Muscle of arm (tissue), 12 donors: ENCODE data around the gene FBXO48. TPM values are rescaled to one million over a fixed set of nuclear protein-coding genes. Genes with fewer than 3 reads are reported as not detected.
"Not testable (repeated sequence)": the region's sequence is repeated elsewhere in the genome, so short reads cannot be mapped to it uniquely, and the experiment has no call there.

ENCODE experiments used
- DNase-seq: peaks from one replicate; pipeline ENCODE4 v3.0.0-alpha.2; 2013
- polyA plus RNA-seq, 12 donors: library from polyadenylated mRNA; unstranded; fragments of 120-200 nt; gene quantifications; one replicate each; pipeline ENCODE4 v1.2.1, GENCODE V29; 2013; ENCODE audit not compliant: insufficient read length in 12 of 12

Gene FBXO48
- polyA plus RNA-seq, 12 donors, result 1.3 to 2.7 (median 1.9) TPM; not detected in 2

DNA sequence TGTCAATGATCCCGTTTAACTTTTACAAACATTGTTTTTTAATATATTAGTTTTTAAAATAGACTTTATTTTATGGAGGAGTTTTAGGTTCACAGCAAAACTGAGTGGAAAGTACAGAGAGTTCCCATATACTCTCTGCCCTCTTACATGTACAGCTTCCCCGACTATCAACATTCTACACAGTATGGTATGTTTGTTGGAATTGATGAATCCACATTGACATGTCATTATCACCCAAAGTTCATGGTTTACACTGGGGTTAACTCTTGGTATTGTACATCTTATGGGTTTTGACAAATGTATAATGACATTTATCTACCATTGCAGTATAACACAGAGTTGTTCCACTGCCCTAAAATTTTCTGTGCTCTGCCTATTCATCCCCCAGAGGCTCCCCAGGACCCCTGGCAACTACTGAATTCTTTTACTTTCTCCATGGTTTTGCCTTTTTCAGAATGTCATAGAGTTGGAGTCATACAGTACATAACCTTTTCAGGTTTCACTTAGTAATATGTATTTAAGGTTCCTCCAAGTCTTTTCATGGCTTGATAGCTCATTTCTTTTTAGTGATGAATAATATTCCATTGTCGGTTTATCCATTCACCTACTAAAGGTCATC lies 5.8 kb upstream of the FBXO48 start:
- no peak for DNase-seq

- no peak for DNase-seq
These were observed 4.3 kb upstream of the FBXO48 start for GRCh38 chr2:68471385-68471784.

DNA sequence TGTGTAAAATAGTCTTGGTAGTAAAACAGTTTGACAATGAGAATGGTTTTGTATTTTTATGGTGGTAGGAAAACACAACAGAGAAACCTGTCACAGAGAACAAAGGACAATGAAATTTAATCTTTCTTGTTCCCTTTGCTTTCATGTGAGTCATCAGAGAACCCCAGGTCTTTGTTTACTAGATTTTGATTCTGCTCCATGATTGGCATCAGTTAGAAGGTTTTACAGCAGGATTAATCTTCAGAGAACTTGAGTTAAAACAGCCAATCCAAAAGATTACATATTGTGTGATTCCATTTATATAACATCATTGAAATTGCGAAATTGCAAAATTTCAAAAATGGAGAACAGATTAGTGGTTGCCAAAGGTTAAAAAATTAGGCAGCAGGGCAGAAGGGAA lies 2.8 kb upstream of the FBXO48 start:
- DNase-seq, result no peak

DNA sequence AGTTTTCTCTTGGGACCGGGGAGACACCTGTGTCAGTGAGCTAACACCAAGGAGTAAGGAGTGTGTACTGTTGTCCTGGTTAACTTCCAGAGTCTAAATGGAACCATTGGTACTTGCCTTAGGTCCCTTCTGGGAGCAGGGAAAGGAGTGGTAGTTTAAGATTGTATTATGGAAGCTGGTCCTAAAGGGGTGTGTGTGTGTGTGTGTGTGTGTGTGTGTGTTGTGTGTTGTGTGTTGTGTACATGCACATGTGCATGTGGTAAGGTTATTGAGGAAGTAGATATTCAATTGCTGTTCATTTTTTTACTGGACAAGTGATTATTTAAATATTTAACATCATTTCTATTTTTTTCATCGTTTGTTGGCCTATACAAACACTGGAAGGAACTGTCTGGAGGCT lies 1.7 kb upstream of the FBXO48 start:
- DNase-seq, result no peak

- no peak for DNase-seq
These were observed 367 bp downstream of the FBXO48 start for GRCh38 chr2:68466778-68467076.

GRCh38 chr2:68466361-68466777 lies 725 bp downstream of the FBXO48 start:
- DNase-seq, result peak; percentile 15

DNA sequence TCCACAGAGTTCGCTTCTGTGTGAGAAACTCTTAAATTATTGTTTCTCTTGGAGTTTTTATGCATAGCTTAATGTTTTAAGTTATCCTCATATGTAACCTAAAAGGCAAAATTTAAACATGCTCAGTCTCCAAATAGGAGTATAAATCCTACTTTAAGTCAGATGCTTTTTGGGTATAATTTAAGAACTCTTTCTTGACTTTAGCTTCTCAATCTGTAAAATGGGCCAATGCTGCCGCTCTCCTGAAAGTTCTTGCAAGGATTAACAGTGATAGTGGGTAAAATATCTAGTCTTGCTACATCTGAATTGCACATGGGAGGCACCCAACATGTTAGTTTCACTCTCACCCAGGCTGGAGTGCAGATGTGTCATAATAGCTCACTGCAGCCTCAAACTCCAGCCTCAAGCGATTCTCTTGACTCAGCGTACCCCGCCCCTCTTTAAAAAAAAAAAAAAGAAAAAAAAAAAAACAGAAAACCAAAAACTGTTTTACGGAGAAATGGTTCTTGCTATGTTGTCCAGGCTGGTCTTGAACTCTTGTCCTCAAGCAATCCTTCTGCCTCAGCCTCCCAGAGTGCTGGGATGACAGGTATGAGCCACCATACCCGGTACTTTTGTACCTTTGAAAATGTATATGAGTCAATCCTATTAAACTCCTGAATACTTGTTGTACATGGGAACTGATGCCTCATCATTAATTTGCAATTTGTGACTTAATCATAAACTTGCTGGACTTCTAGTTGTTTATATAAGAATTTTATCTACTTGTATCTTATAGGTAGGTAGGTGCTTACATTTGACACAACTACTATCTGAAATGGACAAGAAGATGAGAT lies 1.8 kb downstream of the FBXO48 start:
- DNase-seq, result no peak

DNA sequence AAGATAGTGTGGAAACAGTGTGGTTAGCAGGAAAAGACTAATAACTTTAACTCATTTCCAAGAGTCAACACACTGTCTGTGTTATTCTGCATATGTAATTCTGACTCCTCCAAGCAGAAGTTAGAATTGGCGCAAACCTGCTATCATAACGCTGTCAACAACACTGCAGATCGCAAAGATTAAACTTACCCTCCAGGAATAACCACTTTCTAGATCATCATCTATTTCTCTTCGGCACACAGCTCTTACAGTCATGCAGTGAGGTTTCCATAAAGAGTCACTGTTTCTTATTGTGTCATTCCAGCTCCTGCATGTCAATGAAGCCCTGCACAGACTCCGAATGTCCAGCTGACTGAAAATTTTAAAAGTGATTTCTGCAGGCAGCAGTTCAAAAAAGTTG lies 2.4 kb downstream of the FBXO48 start:
- no peak for DNase-seq

- DNase-seq, result peak; percentile 30
These were observed 3.7 kb downstream of the FBXO48 start for GRCh38 chr2:68463287-68463877.

DNA sequence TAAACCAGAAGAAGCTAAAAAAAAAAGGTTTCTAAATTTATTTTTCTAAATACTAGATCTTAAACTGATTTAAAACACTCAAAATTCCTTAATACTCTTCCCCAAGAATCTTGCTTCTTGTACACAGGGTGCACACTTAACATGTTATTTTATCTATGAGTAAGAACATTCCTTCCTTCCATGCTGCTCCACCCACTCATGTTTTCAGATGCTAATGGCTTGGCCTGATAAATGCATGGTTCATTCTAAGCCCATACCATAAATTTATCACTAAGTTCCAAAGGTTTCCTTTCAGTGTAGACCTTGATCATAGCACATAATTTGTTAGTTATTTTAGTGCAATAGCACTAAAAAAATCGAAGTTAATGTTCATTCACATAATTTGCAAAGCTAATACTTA lies 8.1 kb downstream of the FBXO48 start:
- no peak for DNase-seq

- no peak for DNase-seq
These were observed 10.9 kb downstream of the FBXO48 start for GRCh38 chr2:68456198-68456597.

DNA sequence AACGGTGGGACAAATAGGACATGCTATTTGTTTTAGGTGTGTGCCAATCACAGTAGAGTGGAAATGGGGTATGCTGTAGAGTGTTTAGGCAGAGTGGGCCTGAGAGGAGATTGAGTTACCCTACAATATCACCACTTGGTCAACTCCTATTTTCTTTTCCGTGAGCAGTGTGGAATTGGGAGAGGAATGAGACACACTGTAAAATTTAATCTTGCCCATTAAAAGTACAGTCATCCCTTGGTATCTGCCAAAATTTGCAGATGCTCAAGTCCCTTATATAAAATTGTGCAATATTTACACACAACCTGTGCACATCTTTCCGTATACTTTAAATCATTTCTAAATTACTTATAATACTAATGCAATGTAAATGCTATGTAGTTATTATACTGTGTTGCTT lies 12.4 kb downstream of the FBXO48 start:
- DNase-seq, result no peak

GRCh38 chr2:68453761-68454360 lies 13.2 kb downstream of the FBXO48 start:
- no peak for DNase-seq

GRCh38 chr2:68452158-68452900 lies 14.8 kb downstream of the FBXO48 start:
- DNase-seq, result no peak

DNA sequence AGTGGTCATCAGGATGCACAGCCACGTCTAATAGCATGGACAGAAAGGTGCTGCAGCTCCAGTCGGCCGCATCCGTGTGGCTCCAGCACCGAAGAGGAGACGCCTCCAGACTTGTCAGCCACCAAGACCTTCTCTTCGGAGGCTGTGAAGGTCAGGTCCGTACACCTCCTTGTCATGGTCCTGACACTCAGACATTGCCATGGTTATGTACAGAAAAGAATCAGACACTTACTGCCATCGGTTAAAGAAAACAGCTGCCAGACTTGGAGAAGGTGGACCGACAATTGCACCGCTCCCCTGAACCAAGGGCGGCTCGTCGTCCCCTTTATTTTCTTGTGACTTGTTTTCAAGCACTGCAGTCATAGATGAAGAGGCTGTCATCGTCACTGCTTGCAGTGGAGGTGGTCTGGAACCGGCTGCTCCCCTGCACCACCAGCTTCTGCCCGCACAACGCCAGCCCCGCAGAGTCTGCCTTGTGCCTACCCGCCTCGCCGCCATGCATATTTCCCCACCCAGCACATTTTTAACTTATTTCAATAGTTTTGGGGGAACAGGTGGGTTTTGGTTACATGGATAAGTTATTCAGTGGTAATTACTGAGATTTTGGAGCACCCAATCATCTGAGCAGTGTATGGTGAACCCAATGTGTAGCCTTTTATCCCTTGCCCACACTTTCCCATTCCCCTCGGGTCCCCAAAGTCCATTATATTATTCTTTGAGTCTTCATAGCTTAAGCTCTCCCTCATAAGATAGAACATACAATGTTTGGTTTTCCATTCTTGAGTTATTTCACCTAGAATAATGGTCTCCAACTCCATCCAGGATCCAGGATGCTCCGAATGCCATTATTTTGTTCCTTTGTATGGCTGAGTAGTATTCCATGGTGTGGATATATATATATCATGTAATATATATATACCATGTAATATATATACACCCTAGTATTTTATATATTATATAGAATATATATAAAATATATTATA lies 18.1 kb downstream of the FBXO48 start:
- no peak for DNase-seq

DNA sequence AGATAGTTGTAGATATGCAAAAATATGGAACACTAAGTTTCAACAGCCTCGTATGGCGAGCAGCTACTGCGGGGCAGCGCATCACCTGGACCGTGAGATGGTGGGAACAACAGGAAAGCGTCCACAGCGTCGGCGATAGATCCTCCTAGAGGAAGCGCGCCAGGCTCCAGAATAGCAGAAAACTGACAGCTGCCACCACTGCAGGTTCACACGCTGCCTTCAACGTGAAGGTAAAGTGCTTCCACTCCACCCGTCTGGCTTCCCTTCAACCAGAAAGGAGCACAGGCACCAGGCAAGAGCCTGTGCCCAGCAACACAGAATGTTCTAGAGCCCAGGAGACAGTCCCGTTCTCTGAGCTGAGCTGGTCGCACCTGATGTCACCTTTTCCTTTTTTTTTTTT lies 20.0 kb downstream of the FBXO48 start:
- DNase-seq, result no peak

- not testable (repeated sequence) for DNase-seq
These were observed 20.7 kb downstream of the FBXO48 start for GRCh38 chr2:68446425-68446824.

GRCh38 chr2:68441994-68442322 lies 25.1 kb downstream of the FBXO48 start:
- DNase-seq, result no peak

GRCh38 chr2:68441179-68441993 lies 25.7 kb downstream of the FBXO48 start:
- peak; percentile 89 for DNase-seq
